Smooth muscle cell (in vitro differentiated cells): ENCODE data around the gene DYRK2. TPM values are rescaled to one million over a fixed set of nuclear protein-coding genes. Genes with fewer than 3 reads are reported as not detected.
A peak's percentile ranks its signal among the peaks of the same experiment; 100 is the strongest.

Source experiments
- DNase-seq: peaks from one replicate; lab custom pipeline; 2025; ENCODE audit not compliant: unreplicated experiment; lab: John Stamatoyannopoulos, UW
- H2AFZ ChIP-seq: fragments of 200-600 bp; sonication (generic); 2 replicates; pipeline ENCODE4 v1.6.0; 2016; ENCODE audit warnings: antibody characterized with exemption, low read depth, mild to moderate bottlenecking
- H3F3A ChIP-seq: fragments of 200-600 bp; sonication (generic); 2 replicates; pipeline ENCODE4 v1.6.0; 2017; ENCODE audit warnings: antibody characterized with exemption, low read depth
- H3K27ac ChIP-seq: fragments of 200-600 bp; sonication (generic); 2 replicates; pipeline ENCODE4 v1.5.1; 2016; ENCODE audit warnings: low read depth, mild to moderate bottlenecking
- H3K27me3 ChIP-seq: fragments of 200-600 bp; sonication (generic); 2 replicates; pipeline ENCODE4 v1.6.1; 2016; ENCODE audit warnings: low read depth, mild to moderate bottlenecking
- H3K36me3 ChIP-seq: fragments of 200-600 bp; sonication (generic); 2 replicates; pipeline ENCODE4 v1.5.1; 2016; ENCODE audit warnings: low read depth
- H3K4me1 ChIP-seq: fragments of 200-600 bp; sonication (generic); 2 replicates; pipeline ENCODE4 v1.5.1; 2016; ENCODE audit warnings: low read depth
- H3K4me2 ChIP-seq: fragments of 200-600 bp; sonication (generic); 2 replicates; pipeline ENCODE4 v1.6.0; 2016; ENCODE audit warnings: mild to moderate bottlenecking
- H3K4me3 ChIP-seq: fragments of 200-600 bp; sonication (generic); 2 replicates; pipeline ENCODE4 v1.5.1; 2016; ENCODE audit warnings: mild to moderate bottlenecking
- H3K79me2 ChIP-seq: fragments of 200-600 bp; sonication (generic); 2 replicates; pipeline ENCODE4 v1.6.0; 2016; ENCODE audit warnings: low read depth, mild to moderate bottlenecking
- H3K9ac ChIP-seq: fragments of 200-600 bp; sonication (generic); 2 replicates; pipeline ENCODE4 v1.6.0; 2016; ENCODE audit warnings: low read depth
- H3K9me3 ChIP-seq: fragments of 200-600 bp; sonication (generic); replicated peaks from 2 replicates; pipeline ENCODE4 v1.5.1; 2016; ENCODE audit warnings: low read depth
- H4K20me1 ChIP-seq: fragments of 200-600 bp; sonication (generic); 2 replicates; pipeline ENCODE4 v1.6.0; 2016; ENCODE audit warnings: low read depth
- WGBS: methylation state at CpG from one replicate; pipeline ENCODE4 v1.1.7; 2016; ENCODE audit warnings: low lambda C conversion rate; 5-methylcytosine and 5-hydroxymethylcytosine counted together
- polyA plus RNA-seq: library from polyadenylated mRNA; unstranded; fragments of >200 nt; fragmentation: Nextera tagmentation; extraction: Ambion mirVana; gene quantifications from 2 replicates; pipeline ENCODE4 v1.2.1, GENCODE V29; 2016
- total RNA-seq: library from RNA; depleted of rRNA; stranded (reverse); fragments of >200 nt; gene quantifications from 2 replicates; pipeline ENCODE4 v1.2.3, GENCODE V29; 2014
- TF ChIP-seq, protein P1 (sequence below): fragments of 200-600 bp; sonication (generic); IDR thresholded peaks from 2 replicates; pipeline ENCODE4 v1.5.1; 2017; ENCODE audit warnings: borderline replicate concordance, mild to moderate bottlenecking, antibody characterized with exemption; ENCODE audit not compliant: insufficient read depth, poor library complexity, severe bottlenecking

DYRK2 gene
- total and polyA plus RNA-seq, 2 experiments from 2014 or later = 44.0 to 64.1 TPM

GRCh38 chr12:67681105-67681778 is 32.7 kb downstream of the DYRK2 start:
- Histone ChIP-seq H3K4me1 (peaks cover 5% of the 10 kb centered on the region), H2AFZ (no peak overlapping the region), H3K9ac (peak overlapping the region; percentile 33), H4K20me1 (no peaks in the 10 kb centered on the region), H3K9me3 (no peaks in the 10 kb centered on the region), H3K4me3 (no peak overlapping the region), H3K36me3 (no peaks in the 10 kb centered on the region), H3F3A (peaks cover 9% of the 10 kb centered on the region), H3K27ac (peak overlapping the region; percentile 83), H3K79me2 (peaks cover 10% of the 10 kb centered on the region), H3K27me3 (no peaks in the 10 kb centered on the region), H3K4me2 (peak overlapping the region; percentile 60)
- TF ChIP-seq, protein P1, sequence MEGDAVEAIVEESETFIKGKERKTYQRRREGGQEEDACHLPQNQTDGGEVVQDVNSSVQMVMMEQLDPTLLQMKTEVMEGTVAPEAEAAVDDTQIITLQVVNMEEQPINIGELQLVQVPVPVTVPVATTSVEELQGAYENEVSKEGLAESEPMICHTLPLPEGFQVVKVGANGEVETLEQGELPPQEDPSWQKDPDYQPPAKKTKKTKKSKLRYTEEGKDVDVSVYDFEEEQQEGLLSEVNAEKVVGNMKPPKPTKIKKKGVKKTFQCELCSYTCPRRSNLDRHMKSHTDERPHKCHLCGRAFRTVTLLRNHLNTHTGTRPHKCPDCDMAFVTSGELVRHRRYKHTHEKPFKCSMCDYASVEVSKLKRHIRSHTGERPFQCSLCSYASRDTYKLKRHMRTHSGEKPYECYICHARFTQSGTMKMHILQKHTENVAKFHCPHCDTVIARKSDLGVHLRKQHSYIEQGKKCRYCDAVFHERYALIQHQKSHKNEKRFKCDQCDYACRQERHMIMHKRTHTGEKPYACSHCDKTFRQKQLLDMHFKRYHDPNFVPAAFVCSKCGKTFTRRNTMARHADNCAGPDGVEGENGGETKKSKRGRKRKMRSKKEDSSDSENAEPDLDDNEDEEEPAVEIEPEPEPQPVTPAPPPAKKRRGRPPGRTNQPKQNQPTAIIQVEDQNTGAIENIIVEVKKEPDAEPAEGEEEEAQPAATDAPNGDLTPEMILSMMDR = no peak
- WGBS = 45% methylated on average over 4 of the region's 4 CpGs
- no peak for DNase-seq

DNA sequence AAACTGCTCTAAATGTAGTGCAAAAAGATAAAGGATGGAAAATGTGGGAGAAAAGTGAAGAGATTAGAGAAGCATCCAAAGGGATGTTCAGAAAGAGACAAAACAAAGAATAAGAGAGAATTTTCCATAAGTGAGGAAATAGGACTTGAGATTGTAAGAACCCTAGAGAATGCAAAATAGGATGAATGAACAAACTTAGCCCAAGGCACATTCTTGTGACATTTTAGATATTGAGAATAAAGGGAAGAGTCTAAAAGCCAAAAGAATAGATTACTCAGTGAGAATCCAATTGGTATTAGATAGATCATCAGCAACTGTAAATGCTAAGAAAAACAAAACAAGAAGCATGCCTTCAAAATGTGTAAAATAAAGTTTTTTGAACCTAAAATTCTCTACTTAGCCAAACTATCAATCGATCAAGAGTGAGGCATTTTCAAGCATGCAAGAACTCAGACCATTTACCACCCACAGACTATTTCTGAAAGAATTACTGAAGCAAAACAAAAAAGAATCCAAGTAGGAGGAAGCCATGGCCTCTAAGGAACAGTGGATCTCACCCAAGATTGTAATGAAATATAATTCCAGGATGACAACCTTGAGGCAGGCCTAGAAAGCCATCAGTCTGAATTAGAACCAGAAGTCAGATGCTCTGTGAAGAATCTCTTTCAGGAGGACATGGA is 33.5 kb downstream of the DYRK2 start:
- peak overlapping the region; percentile 83 for H3K27ac ChIP-seq
- 96% methylated on average over 1 of the region's 1 CpG for WGBS
- H4K20me1 ChIP-seq = no peaks in the 10 kb centered on the region
- no peaks in the 10 kb centered on the region for H3K9me3 ChIP-seq
- no peaks in the 10 kb centered on the region for H3K36me3 ChIP-seq
- H3K4me3 ChIP-seq = no peak overlapping the region
- DNase-seq = no peak
- peaks cover 3% of the 10 kb centered on the region for H3F3A ChIP-seq
- TF ChIP-seq, protein P1 = no peak
- peak overlapping the region; percentile 11 for H3K4me2 ChIP-seq
- no peaks in the 10 kb centered on the region for H3K27me3 ChIP-seq
- H2AFZ ChIP-seq = no peak overlapping the region
- H3K4me1 ChIP-seq = peaks cover 5% of the 10 kb centered on the region
- peaks cover 14% of the 10 kb centered on the region for H3K79me2 ChIP-seq
- H3K9ac ChIP-seq = peak overlapping the region; percentile 33

- peak overlapping the region; percentile 81 for H2AFZ ChIP-seq
- no peaks in the 10 kb centered on the region for H3K36me3 ChIP-seq
- H3K9me3 ChIP-seq = no peaks in the 10 kb centered on the region
- H3K79me2 ChIP-seq = peaks cover 24% of the 10 kb centered on the region
- H3K4me3 ChIP-seq = no peak overlapping the region
- no peak overlapping the region for H3K9ac ChIP-seq
- 13% methylated on average over 1 of the region's 1 CpG for WGBS
- peak overlapping the region; percentile 90 for H3K27ac ChIP-seq
- peaks cover 12% of the 10 kb centered on the region for H3F3A ChIP-seq
- TF ChIP-seq, protein P1 = no peak
- H3K27me3 ChIP-seq = no peaks in the 10 kb centered on the region
- DNase-seq = no peak
- peak overlapping the region; percentile 63 for H3K4me2 ChIP-seq
- peaks cover 18% of the 10 kb centered on the region for H3K4me1 ChIP-seq
- no peaks in the 10 kb centered on the region for H4K20me1 ChIP-seq
These were observed 40.8 kb downstream of the DYRK2 start for GRCh38 chr12:67689385-67689784.

DNA sequence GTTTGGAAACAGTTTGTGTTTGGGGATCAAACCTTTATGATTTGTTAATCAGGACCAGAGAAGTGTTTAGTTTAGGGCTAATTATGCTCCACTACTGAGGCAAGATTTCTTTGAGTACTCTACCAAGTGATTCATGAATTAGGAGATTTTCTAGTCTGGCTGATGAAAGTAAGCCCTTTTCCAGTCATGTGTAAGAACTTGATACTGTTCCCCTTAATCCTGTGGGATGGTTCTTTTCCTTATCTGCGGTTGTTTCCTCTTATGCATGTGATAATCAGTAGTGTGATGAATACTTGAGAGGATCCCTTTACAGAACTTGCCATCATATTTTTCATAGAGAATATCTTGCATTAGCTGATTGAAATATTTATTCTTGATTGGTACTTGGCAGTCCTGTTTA is 42.1 kb downstream of the DYRK2 start:
- 18% methylated on average over 1 of the region's 1 CpG for WGBS

More for the DNA sequence above, 42.1 kb downstream of the DYRK2 start:
- H3K4me2 ChIP-seq = peak overlapping the region; percentile 75
- no peaks in the 10 kb centered on the region for H3K36me3 ChIP-seq
- peak overlapping the region; percentile 90 for H3K27ac ChIP-seq
- peaks cover 12% of the 10 kb centered on the region for H3F3A ChIP-seq
- H3K79me2 ChIP-seq = peaks cover 24% of the 10 kb centered on the region
- no peaks in the 10 kb centered on the region for H4K20me1 ChIP-seq
- H3K9ac ChIP-seq = peak overlapping the region; percentile 26
- TF ChIP-seq, protein P1 = no peak
- no peak overlapping the region for H3K4me3 ChIP-seq
- H3K27me3 ChIP-seq = no peaks in the 10 kb centered on the region
- H3K4me1 ChIP-seq = peaks cover 18% of the 10 kb centered on the region
- DNase-seq = no peak
- H2AFZ ChIP-seq = no peak overlapping the region
- H3K9me3 ChIP-seq = no peaks in the 10 kb centered on the region
